ENCODE results near the gene SF3B2. TPM values are rescaled to one million over a fixed set of nuclear protein-coding genes. Genes with fewer than 3 reads are reported as not detected.

SF3B2 gene
- polyA plus RNA-seq, 3 donors: 32.1 to 107 (median 52.6) TPM

GRCh38 chr11:66037327-66037726 lies 14.8 kb upstream of the SF3B2 start:
- Histone ChIP-seq H3K36me3 (replicated peaks in 1 of 2; ENCODE audit: control insufficient read depth in 1 of 2, insufficient read depth in 2 of 2, low read length in 2 of 2) (no peaks in the 10 kb centered on the region), H2AFZ (ENCODE audit: insufficient read depth, low read depth, low read length, poor library complexity, severe bottlenecking) (no peak overlapping the region), H3K27me3 (ENCODE audit: control insufficient read depth in 2 of 2, insufficient read depth in 2 of 2, low read length in 2 of 2) (peaks cover 0 to 3% of the 10 kb centered on the region in 2 donors), H3K4me3 (replicated peaks in 1 of 3; ENCODE audit: low read depth in 2 of 3, low read length in 3 of 3) (no peak overlapping the region), H4K20me1 (ENCODE audit: insufficient read depth, low read length) (no peaks in the 10 kb centered on the region), H3K4me2 (replicated peaks; ENCODE audit: extremely low read depth, low read length, poor library complexity, severe bottlenecking) (no peak overlapping the region), H3K4me1 (ENCODE audit: control insufficient read depth in 1 of 2, insufficient read depth in 2 of 2, low read length in 2 of 2) (no peaks in the 10 kb centered on the region), H3K27ac (ENCODE audit: low read depth in 1 of 2, low read length in 2 of 2) (no peak overlapping the region), H3K9me3 (replicated peaks in 1 of 2; ENCODE audit: control insufficient read depth in 1 of 2, insufficient read depth in 1 of 2, low read length in 2 of 2) (no peaks in the 10 kb centered on the region), H3K9ac (ENCODE audit: insufficient read depth, low read length, poor library complexity, severe bottlenecking) (no peak overlapping the region), H3K79me2 (ENCODE audit: insufficient read depth, low read length) (no peaks in the 10 kb centered on the region)
- Mint-ChIP-seq H3K27me3 (ENCODE audit: low read depth in 3 of 3) (peaks cover 7 to 13% (median 10%) of the 10 kb centered on the region in 3 donors), H3K36me3 (no peaks in the 10 kb centered on the region), H3K4me3 (no peak overlapping the region), H3K9me3 (peaks cover 0 to 11% (median 4%) of the 10 kb centered on the region in 7 donors), H3K27ac (no peak overlapping the region), H3K4me1 (no peaks in the 10 kb centered on the region)
- TF ChIP-seq, protein P1, sequence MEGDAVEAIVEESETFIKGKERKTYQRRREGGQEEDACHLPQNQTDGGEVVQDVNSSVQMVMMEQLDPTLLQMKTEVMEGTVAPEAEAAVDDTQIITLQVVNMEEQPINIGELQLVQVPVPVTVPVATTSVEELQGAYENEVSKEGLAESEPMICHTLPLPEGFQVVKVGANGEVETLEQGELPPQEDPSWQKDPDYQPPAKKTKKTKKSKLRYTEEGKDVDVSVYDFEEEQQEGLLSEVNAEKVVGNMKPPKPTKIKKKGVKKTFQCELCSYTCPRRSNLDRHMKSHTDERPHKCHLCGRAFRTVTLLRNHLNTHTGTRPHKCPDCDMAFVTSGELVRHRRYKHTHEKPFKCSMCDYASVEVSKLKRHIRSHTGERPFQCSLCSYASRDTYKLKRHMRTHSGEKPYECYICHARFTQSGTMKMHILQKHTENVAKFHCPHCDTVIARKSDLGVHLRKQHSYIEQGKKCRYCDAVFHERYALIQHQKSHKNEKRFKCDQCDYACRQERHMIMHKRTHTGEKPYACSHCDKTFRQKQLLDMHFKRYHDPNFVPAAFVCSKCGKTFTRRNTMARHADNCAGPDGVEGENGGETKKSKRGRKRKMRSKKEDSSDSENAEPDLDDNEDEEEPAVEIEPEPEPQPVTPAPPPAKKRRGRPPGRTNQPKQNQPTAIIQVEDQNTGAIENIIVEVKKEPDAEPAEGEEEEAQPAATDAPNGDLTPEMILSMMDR (IDR thresholded peaks at IDR 0.05): no peak
- no peak for DNase-seq
- 93% methylated on average over 3 of the region's 3 CpGs for WGBS (ENCODE audit: insufficient coverage)
- intact Hi-C loops (cut with micrococcal nuclease): no loop called here

GRCh38 chr11:66039765-66040164 lies 12.4 kb upstream of the SF3B2 start:
- DNase-seq: no peak
- TF ChIP-seq, protein P1 (IDR thresholded peaks at IDR 0.05): no peak
- Mint-ChIP-seq H3K36me3 (no peaks in the 10 kb centered on the region), H3K4me1 (peaks cover 3% of the 10 kb centered on the region), H3K9me3 (peaks cover 0 to 11% (median 4%) of the 10 kb centered on the region in 7 donors), H3K27ac (no peak overlapping the region), H3K4me3 (no peak overlapping the region), H3K27me3 (ENCODE audit: low read depth in 3 of 3) (peaks cover 6 to 11% (median 7%) of the 10 kb centered on the region in 3 donors)
- H4K20me1 ChIP-seq (ENCODE audit: insufficient read depth, low read length): no peaks in the 10 kb centered on the region
- no peak overlapping the region for H3K9ac ChIP-seq (ENCODE audit: insufficient read depth, low read length, poor library complexity, severe bottlenecking)
- no peak overlapping the region for H3K4me3 ChIP-seq (replicated peaks in 1 of 3; ENCODE audit: low read depth in 2 of 3, low read length in 3 of 3)
- WGBS (ENCODE audit: insufficient coverage): 95% methylated on average over 3 of the region's 3 CpGs
- H3K79me2 ChIP-seq (ENCODE audit: insufficient read depth, low read length): no peaks in the 10 kb centered on the region
- H3K4me1 ChIP-seq (ENCODE audit: control insufficient read depth in 1 of 2, insufficient read depth in 2 of 2, low read length in 2 of 2): no peaks in the 10 kb centered on the region
- no peak overlapping the region for H3K4me2 ChIP-seq (replicated peaks; ENCODE audit: extremely low read depth, low read length, poor library complexity, severe bottlenecking)
- no peaks in the 10 kb centered on the region for H3K9me3 ChIP-seq (replicated peaks in 1 of 2; ENCODE audit: control insufficient read depth in 1 of 2, insufficient read depth in 1 of 2, low read length in 2 of 2)
- H3K36me3 ChIP-seq (replicated peaks in 1 of 2; ENCODE audit: control insufficient read depth in 1 of 2, insufficient read depth in 2 of 2, low read length in 2 of 2): no peaks in the 10 kb centered on the region
- no peak overlapping the region for H3K27ac ChIP-seq (ENCODE audit: low read depth in 1 of 2, low read length in 2 of 2)
- H2AFZ ChIP-seq (ENCODE audit: insufficient read depth, low read depth, low read length, poor library complexity, severe bottlenecking): no peak overlapping the region
- peaks cover 0 to 3% of the 10 kb centered on the region in 2 donors for H3K27me3 ChIP-seq (ENCODE audit: control insufficient read depth in 2 of 2, insufficient read depth in 2 of 2, low read length in 2 of 2)
- intact Hi-C loops (cut with micrococcal nuclease): no loop called here

All from CD14-positive monocyte (primary cell).